HG02678 (cell line): ENCODE results near the gene VANGL2.

Experiments used
- ATAC-seq: cut with Tn5 transposase; IDR thresholded peaks from one replicate; pipeline ENCODE4 v1.9.1; 2021; ENCODE audit warnings: mild to moderate bottlenecking, moderate library complexity; ENCODE audit not compliant: unreplicated experiment

Gene VANGL2

DNA sequence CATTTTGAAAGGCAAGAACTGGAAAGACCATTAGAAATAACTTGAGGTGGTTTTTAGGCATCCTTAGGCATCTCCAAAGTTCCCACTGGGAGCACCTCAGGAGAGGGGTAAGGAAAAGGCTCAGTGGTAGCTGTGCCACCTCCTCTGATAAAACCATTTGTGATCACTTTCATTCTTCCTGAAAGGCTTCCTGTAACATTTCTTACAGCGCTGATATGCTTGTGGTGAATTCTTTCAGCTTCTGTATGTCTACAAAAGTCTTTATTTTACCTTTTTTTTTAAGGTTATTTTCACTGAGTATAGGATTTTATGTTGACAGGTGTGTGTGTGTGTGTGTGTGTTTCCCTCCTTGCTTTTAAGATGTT, 54.8 kb downstream of the VANGL2 start:
- ATAC-seq = no peak

DNA sequence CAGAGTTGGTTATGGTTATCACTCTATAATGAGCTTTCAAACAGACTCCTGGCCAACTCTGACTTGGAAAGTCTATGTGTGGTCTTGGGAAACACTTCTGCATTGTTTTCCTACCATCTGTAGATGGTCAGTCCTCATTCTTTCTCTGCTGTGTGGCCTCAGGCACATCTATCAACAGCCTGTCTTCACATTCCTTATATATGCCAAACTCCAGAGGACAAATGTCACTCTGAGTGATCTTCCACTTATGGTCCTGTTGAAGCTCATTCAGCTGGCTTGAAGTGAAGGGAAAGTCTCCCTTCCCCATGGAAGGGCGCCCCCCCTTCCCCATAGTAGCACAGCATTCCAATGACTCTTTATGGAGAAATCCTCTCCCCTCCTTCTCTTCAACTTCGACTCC, 58.7 kb downstream of the VANGL2 start:
- no peak for ATAC-seq

DNA sequence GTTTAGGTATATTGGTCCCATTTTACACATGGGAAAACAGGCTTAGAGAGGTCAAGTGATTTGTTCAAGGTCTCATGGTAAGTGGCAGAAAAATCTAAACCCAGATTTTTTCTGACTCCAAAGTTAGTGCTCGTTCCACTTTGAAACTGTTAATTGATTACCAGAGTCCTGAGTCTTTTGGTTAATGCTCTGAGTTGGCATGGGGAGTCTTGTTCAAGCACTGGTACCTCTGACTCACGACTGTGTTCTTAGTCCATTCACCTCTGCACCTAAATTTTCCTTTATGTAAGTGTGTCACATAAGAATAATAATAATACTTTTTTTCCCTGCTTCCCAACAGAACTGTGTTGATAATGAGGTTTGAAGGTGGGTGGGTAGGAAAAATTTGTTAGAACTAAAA, 59.3 kb downstream of the VANGL2 start:
- no peak for ATAC-seq

DNA sequence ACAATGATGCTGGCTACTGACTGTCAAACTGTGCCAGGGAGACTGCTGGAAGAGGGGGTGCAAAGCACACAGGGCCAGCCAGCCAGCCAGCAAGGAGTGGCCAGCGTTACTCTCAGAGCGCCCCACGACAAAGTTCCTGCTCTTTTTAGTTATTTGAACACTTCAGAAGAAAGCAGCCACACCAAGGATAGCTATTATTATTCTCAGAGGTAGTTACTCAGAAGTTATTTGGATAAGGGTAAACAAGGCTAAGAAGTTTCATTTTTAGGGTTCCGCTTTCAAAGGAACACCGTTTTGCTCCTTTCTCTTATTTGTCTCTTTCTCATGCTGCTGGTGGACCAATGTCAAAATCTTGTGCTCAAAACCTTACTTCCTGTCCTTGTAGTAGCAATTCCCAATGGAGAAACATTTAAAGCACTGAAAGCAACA, 59.9 kb downstream of the VANGL2 start:
- peak; percentile 45 for ATAC-seq

DNA sequence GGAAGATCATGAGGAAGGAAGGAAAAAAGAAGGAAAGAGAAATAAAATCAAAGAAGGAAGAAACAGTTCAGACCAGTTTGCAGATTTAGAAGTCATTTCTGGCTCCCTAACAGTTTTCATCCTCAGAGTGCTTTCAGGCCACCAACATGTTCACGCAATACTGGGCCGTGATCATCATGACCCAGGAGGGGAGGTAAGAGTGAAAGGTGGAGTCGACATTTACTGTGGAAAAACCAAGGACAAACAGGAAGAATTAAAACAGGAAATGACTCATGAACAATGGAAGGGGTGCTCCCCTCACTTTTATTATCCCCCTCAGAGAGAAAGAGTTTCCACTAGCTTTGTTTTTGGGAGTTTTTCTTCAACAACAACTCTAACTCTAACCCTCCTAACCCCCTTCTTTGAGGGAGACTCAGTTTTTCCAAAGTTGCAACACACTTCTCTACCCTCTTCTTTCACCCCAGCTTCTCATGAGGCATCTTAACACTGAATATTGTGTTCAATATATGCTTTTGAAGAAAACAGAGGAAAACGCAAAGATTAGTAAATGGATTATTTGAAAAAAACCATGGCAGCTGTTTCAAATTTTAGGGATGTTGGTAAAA, 60.4 kb downstream of the VANGL2 start:
- ATAC-seq = no peak

DNA sequence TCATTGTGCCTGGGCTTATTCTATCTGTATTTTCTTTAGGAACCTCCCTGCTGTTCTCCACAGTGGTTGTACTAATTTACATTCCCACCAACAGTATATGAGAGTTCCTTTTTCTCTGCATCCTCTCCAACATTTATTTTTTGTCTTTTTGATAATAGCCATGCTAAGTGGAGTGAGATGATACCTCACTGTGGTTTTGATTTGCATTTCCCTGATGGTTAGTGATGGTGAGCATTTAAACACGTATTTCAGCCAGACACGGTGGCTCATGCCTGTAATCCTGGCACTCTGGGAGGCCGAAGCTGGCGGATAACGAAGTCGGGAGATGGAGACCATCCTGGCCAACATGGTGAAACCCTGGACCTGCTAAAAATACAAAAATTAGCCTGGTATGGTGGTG, 64.8 kb downstream of the VANGL2 start:
- ATAC-seq = no peak

DNA sequence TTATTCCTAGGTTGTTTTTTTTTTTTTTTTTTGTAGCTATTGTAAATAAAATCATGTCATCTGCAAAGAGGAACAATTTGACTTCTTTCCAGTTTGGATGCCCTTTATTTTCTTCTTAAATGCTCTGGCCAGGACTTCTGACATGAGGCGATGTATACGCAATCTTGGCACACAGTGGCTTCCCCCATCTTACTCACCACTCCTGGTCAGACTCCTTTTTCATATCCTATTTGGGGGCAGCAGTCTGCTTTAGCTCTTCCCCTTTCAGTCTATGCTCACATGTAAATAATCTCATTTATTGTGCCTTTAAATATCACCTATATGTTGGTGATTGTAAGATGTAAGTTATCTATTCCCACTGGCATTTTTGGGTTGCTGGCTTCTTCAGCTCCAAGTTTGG, 66.6 kb downstream of the VANGL2 start:
- ATAC-seq = no peak

DNA sequence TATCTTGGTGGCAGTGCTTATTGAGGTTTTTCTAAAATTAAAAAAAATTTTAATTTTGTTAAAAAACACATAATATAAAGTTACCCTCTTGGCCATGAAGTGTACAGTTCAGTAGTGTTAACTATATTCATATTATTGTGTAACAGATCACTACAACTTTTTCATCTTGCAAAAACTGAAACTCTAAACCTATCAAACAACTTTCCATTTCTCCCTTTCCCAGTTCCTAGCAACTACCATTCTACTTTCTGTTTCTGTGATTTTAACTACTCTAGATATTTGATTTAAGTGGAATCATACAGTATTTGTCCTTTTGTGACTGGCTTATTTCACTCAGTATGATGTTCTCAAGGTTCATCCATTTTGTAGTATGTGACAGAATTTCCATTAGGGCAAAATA, 67.2 kb downstream of the VANGL2 start:
- no peak for ATAC-seq

DNA sequence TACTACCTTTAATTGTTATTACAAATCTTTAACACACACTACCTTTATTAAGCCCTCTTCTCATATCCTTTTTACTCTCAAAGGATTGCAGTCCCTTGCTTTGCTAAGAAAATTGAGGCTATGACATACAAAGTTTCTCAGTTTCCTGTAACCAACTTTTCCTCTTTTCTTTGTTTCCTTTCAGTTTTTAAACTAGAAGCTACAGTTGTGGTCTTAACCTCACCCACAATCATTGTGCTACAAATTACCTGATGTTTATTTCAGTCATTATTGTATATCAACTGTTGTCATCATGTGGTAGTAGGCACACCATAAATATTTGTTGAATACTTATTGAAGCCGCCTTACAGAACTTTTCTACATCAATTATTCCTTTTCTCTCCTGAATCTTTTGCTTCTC, 70.9 kb downstream of the VANGL2 start:
- ATAC-seq = no peak

DNA sequence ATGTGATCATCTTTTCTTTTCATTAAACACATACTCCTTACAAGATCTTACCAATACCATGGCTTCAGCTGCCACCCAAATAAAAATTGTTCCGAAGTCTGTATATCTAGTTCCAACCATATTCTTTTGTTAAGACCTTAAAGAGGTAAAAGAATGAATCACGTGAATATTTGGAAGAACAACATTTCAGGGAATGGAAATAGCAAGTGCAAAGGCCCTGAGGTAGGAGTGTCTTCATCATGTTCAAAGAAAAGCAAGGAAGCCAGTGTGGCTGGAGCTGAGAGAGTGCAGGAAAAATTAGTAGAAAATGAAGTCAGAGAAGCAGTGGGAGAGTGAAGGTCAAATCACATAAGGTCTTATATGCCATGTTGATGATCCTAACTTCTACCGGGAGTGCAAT, 71.7 kb downstream of the VANGL2 start:
- no peak for ATAC-seq

DNA sequence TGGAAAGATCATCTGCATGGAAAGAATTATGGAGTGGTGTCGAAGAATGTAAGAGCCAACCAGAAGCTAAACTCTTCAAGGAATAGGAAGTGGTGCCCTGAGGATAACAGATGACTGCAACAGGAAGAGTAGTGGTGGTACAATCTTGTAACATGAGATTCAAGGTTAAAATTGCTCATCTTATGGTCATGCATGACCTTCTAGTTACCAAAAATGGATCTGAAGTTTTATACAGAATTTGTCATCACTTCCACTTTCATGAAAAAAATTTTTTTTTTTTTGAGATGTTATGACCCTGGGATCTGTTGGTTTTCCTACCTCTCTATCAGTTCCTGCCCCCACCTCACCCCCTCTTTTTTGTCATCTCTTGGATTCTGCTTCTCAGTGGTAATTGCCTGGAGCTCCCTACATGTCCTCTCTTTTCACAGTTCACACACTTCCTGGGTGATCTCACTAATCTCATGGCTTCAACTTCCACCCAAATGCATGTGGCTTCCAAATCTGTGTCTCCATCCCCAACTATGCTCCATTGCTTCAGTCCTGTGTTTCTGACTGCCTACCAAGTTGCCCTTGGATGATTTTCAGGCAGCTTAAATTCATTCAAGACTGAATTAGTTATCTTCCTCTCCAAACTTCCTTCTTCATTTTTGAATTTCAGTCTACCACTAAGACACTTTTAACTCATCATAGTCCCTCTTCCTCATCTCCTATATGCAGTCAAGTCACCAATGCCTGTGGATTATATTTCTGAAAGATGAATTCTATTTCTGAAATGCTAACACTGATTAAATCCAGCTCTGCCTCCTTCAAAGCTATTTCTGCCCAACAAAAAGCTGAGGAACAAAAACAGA, 74.3 kb downstream of the VANGL2 start:
- peak; percentile 51 for ATAC-seq
